GM23248 (cell line): Measurements from ENCODE around the gene SIPA1L3.

Experiments
- EZH2 ChIP-seq: fragments of 200-600 bp; sonication (generic); IDR thresholded peaks from 2 replicates; pipeline ENCODE4 v1.6.1; 2018; ENCODE audit warnings: antibody characterized with exemption, mild to moderate bottlenecking; ENCODE audit not compliant: insufficient read depth, poor library complexity, severe bottlenecking
- EZH2phosphoT487 ChIP-seq: fragments of 200-600 bp; sonication (generic); IDR thresholded peaks from 2 replicates; pipeline ENCODE4 v1.6.1; 2018; ENCODE audit warnings: antibody characterized with exemption, moderate library complexity, mild to moderate bottlenecking, low read depth; ENCODE audit not compliant: insufficient read depth

DNA sequence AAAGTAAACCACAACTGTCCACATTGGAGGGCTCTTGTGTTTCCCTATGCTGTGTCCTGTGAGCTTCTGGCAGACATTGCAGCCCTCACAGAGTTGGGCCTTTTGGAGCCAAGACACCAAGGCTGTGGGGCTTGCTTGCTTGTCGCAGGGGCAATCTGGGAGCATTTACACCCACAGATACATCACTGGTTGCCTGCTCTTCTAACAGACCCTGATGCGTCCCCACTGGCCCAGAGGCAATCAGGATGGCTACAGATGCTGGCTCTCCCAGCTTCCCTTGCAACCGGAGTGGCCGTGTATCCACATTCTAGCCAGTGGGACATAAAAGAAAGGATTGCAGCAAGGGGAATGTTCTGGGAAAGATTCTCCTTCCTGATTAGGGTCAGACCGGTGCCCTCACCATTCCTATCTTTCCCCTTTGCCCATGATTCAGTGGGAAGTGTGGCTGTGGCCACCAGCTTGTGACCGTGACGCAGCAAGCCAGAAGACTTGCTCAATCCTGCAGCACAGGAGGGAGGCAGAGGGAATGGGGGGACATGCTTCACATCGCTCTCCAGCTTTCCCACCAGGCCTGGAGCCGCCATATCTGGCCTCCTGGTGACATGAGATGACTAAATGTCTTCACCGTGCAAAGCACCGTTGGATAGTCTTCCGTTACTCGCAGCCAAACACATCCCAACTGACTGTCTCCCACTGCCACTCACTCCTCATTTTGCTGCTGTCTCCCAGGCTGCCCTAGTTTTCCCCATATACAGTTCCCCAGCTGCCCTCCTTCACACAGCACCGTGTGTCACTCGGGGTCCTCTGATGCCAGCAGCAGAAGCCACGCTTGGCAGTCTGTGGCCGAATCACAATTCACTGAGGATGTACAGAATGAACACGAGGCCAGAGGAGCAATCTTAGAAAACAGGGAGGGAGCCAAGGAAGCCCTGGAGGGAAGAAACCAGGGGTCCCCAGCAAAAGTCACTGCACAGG is 166.1 kb downstream of the SIPA1L3 start:
- TF ChIP-seq EZH2 = no peak
- no peak for TF ChIP-seq EZH2phosphoT487
